IMR-90 (cell line): ENCODE results near the gene RPN2.

ENCODE experiments used
- CTCF ChIP-seq: conservative IDR thresholded peaks from 2 replicates; pipeline ENCODE4 v1.5.1; 2012; ENCODE audit warnings: mild to moderate bottlenecking, low read depth, low read length, improper control_type of control experiment
- MAFK ChIP-seq: IDR thresholded peaks from 2 replicates; pipeline ENCODE4 v1.6.1; 2012; ENCODE audit warnings: low read depth, low read length, improper control_type of control experiment
- NFE2L2 ChIP-seq: fragments of 150-350 bp; IDR thresholded peaks from 2 replicates; pipeline ENCODE4 v1.6.1; 2016; ENCODE audit warnings: low read depth, mild to moderate bottlenecking, low read length
- POLR2A ChIP-seq: IDR thresholded peaks from 2 replicates; pipeline ENCODE4 v1.6.1; 2012; ENCODE audit warnings: mild to moderate bottlenecking, low read depth, low read length
- RFX5 ChIP-seq: IDR thresholded peaks from 2 replicates; pipeline ENCODE4 v1.8.0; 2012; ENCODE audit warnings: low read depth, mild to moderate bottlenecking, low read length, moderate library complexity

GRCh38 chr20:37201827-37202162 is 22.7 kb downstream of the RPN2 start:
- TF ChIP-seq CTCF: no peak
- no peak for TF ChIP-seq POLR2A
- no peak for TF ChIP-seq NFE2L2
- TF ChIP-seq MAFK: no peak
- no peak for TF ChIP-seq RFX5
